ENCODE measurements around the gene AGO3.
"Not testable (repeated sequence)": the region's sequence is repeated elsewhere in the genome, so short reads cannot be mapped to it uniquely, and the experiment has no call there.

The AGO3 gene

DNA sequence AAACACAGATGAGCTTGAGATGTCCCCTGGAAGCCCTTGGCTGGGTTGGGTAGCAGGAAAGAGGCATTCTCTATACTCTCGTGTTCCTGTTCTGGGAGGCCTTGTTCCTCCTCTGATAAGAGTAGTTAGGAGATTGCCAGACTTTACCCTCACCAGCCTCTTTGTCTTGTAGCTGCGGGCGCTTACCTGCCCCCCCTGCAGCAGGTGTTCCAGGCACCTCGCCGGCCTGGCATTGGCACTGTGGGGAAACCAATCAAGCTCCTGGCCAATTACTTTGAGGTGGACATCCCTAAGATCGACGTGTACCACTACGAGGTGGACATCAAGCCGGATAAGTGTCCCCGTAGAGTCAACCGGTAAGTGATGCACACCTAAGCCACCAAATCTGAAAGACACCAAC, 42.6 kb upstream of the AGO3 start:
- Histone ChIP-seq H3K4me2 (no peak overlapping the region), H3K27ac (no peak overlapping the region), H3K4me3 (no peak overlapping the region), H3K9ac (no peak overlapping the region), H3K4me1 (peaks cover 38% of the 10 kb centered on the region), H3K36me3 (peaks cover 52% of the 10 kb centered on the region), H3K27me3 (no peaks in the 10 kb centered on the region), H4K20me1 (peaks cover 72% of the 10 kb centered on the region), H3K9me3 (no peaks in the 10 kb centered on the region)
- TF ChIP-seq Cebpa-rat (IDR thresholded peaks at IDR 0.05), result no peak

DNA sequence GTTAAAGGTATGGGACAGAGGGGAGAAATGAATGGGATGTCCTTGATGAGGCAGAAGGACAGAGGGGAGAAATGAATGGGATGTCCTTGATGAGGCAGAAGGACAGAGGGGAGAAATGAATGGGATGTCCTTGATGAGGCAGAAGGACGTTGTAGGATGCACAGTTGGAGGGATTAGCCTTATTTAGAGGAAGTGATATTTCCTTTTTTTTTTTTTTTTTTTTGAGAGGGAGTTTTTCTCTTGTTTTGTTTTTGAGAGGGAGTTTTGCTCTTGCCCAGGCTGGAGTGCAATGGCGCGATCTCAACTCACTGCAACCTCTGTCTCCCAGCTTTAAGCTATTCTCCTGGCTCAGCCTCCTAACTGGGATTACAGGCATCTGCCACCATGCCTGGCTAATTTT, 41.9 kb upstream of the AGO3 start:
- H3K27me3 ChIP-seq, H3K4me2 ChIP-seq, H3K27ac ChIP-seq, H3K9ac ChIP-seq, H3K4me3 ChIP-seq, H3K9me3 ChIP-seq: not testable (repeated sequence)
- Histone ChIP-seq H4K20me1 (peaks cover 77% of the 10 kb centered on the region), H3K36me3 (peaks cover 59% of the 10 kb centered on the region), H3K4me1 (peaks cover 44% of the 10 kb centered on the region)

DNA sequence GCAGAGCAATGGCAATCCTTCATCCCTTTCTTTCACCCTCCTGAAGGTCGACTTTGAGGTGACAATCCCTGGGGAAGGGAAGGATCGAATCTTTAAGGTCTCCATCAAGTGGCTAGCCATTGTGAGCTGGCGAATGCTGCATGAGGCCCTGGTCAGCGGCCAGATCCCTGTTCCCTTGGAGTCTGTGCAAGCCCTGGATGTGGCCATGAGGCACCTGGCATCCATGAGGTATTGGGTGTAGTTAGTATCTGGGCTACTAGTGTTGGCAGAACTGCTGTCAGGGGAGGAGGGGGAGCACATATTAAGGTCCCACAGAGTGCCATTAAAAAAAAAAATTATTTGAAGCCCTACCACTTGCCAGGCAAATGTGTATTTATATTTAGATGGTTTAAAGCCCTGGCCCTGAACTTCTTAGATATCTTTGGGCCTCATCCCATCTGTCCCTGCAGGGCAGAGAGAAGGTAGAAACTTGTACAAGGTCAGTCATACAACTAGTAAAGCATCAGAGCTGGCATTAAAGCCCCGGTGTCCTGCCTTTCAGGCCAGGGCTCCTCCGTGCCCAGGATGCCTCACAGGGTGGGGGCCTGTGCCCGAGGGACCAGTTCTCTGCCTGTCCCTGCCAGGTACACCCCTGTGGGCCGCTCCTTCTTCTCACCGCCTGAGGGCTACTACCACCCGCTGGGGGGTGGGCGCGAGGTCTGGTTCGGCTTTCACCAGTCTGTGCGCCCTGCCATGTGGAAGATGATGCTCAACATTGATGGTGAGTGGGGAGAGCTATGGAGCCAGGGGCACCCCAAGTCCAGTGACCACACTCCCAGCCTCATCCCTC, 37.6 kb upstream of the AGO3 start:
- H4K20me1 ChIP-seq, result peaks cover 35% of the 10 kb centered on the region
- peak overlapping the region; percentile 14 for H3K27ac ChIP-seq
- no peak for TF ChIP-seq Cebpa-rat (IDR thresholded peaks at IDR 0.05)
- no peaks in the 10 kb centered on the region for H3K27me3 ChIP-seq
- peaks cover 98% of the 10 kb centered on the region for H3K36me3 ChIP-seq
- no peak overlapping the region for H3K9ac ChIP-seq
- H3K4me1 ChIP-seq, result peaks cover 20% of the 10 kb centered on the region
- H3K4me3 ChIP-seq, result no peak overlapping the region
- H3K9me3 ChIP-seq, result no peaks in the 10 kb centered on the region
- H3K4me2 ChIP-seq, result peak overlapping the region; percentile 53

DNA sequence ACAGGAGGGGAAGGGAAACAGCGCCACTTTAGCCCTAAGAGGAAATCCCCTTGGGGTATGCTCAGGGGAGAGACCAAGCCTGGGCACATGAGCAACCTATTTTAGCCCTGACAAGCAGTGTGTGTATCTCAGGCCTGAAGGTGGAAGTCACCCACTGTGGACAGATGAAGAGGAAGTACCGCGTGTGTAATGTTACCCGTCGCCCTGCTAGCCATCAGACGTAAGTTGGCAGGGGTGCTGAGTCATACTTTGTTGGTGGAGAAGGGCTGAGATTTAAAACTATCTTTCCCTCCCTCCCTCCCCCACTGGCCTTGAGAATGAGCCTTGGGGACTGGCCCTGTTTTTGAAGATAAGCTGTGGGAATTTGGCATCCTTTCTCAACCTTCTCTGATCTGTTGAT, 36.7 kb upstream of the AGO3 start:
- Histone ChIP-seq H3K4me2 (peak overlapping the region; percentile 53), H4K20me1 (peaks cover 38% of the 10 kb centered on the region), H3K27me3 (no peaks in the 10 kb centered on the region), H3K4me3 (no peak overlapping the region), H3K4me1 (peaks cover 20% of the 10 kb centered on the region), H3K9me3 (no peaks in the 10 kb centered on the region), H3K9ac (no peak overlapping the region), H3K36me3 (peaks cover 98% of the 10 kb centered on the region), H3K27ac (peak overlapping the region; percentile 14)
- TF ChIP-seq Cebpa-rat (IDR thresholded peaks at IDR 0.05), result no peak

DNA sequence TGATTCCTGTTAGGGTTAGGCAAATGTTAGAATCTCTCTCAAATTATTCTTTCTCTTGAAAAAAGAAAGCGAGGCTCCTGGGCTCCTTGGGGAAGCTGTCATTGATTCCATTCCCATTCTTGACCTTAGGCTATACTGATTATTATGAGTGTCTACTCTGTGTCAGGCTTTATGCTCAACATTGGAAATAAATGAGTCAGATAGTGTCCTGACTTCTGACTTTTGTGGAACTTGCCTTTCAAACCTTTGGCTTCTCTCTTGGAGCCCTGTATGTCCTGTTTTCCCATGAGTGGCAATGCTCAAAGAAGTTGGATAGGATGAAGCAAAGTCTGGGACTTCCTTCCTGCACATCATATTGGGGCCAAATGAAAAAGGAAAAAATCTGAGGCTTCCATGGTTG, 36.2 kb upstream of the AGO3 start:
- Histone ChIP-seq H3K27me3 (no peaks in the 10 kb centered on the region), H3K27ac (no peak overlapping the region), H3K4me1 (peaks cover 20% of the 10 kb centered on the region), H3K9ac (no peak overlapping the region), H3K9me3 (no peaks in the 10 kb centered on the region), H4K20me1 (peaks cover 34% of the 10 kb centered on the region), H3K36me3 (peaks cover 98% of the 10 kb centered on the region), H3K4me3 (no peak overlapping the region), H3K4me2 (peak overlapping the region; percentile 22)
- no peak for TF ChIP-seq Cebpa-rat (IDR thresholded peaks at IDR 0.05)

DNA sequence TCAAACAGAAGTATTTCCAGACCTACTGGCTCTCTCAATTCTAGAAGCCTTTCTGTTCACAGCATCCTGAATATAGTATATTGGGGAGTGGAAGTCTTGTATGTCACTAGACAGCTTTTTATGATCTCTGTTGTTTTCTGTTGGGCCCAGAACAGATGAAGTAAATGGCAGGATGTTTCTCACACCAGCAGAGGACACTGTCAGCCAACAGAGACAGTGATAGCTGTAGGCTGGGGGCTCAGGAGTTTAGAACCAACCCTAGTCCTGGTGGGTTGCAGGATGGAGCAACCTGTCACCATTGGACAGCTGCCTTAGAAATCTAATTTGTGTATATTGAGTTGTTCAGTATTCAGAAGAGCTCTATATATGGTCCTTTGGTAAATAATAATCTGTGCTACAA, 31.0 kb upstream of the AGO3 start:
- TF ChIP-seq Cebpa-rat (IDR thresholded peaks at IDR 0.05), result no peak
- Histone ChIP-seq H3K4me1 (peaks cover 2% of the 10 kb centered on the region), H3K27me3 (no peaks in the 10 kb centered on the region), H4K20me1 (peaks cover 9% of the 10 kb centered on the region; the same call in 1 of the 2 replicates), H3K4me2 (no peak overlapping the region), H3K9me3 (no peaks in the 10 kb centered on the region), H3K36me3 (peaks cover 100% of the 10 kb centered on the region), H3K9ac (no peak overlapping the region), H3K4me3 (no peak overlapping the region), H3K27ac (no peak overlapping the region)

DNA sequence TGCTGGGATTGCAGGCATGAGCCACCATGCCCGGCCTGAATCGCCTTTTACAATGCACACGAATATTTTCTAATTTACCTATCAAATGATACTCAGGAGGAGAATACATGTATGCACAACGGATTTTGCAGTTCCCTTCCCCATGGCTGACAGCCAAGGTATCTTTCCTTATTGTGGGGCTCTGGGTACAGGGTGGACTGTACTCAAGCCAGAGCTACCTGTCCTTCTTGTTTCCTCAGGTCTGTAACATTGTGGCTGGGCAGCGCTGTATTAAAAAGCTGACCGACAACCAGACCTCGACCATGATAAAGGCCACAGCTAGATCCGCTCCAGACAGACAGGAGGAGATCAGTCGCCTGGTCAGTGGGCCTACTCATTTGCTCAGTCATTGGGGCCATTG, 29.7 kb upstream of the AGO3 start:
- peaks cover 99% of the 10 kb centered on the region for H3K36me3 ChIP-seq
- H3K4me1 ChIP-seq, result no peaks in the 10 kb centered on the region
- TF ChIP-seq Cebpa-rat (IDR thresholded peaks at IDR 0.05), result no peak
- no peak overlapping the region for H3K27ac ChIP-seq
- no peaks in the 10 kb centered on the region for H3K27me3 ChIP-seq
- H3K4me3 ChIP-seq, result no peak overlapping the region
- H3K9ac ChIP-seq, result no peak overlapping the region
- H3K4me2 ChIP-seq, result no peak overlapping the region
- H4K20me1 ChIP-seq, result peaks cover 9% of the 10 kb centered on the region; the same call in 1 of the 2 replicates
- no peaks in the 10 kb centered on the region for H3K9me3 ChIP-seq

DNA sequence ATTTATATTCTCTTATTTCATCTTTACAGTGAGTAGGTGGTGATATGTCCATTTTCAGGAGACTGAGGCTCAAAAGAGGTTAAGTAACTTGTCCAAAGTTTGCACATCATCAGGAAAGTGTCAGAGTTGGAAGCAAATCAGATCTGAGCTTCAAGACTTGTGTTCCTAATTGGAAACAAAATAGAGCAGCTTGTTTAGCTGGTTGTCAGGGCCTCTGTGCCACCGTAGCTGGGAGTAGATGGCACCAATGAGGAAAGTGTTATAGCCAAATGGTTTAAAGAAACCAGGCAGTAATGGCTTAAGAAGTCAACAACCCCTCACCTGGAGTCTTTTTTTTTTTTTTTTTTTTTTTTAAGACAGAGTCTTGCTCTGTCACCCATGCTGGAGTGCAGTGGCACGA, 28.2 kb upstream of the AGO3 start:
- H3K9me3 ChIP-seq, result no peaks in the 10 kb centered on the region
- no peak overlapping the region for H3K4me2 ChIP-seq
- no peaks in the 10 kb centered on the region for H3K4me1 ChIP-seq
- H3K27me3 ChIP-seq, result no peaks in the 10 kb centered on the region
- no peak overlapping the region for H3K27ac ChIP-seq
- H3K36me3 ChIP-seq, result peaks cover 99% of the 10 kb centered on the region
- H3K9ac ChIP-seq, result no peak overlapping the region
- no peak for TF ChIP-seq Cebpa-rat (IDR thresholded peaks at IDR 0.05)
- no peak overlapping the region for H3K4me3 ChIP-seq
- H4K20me1 ChIP-seq, result peaks cover 9% of the 10 kb centered on the region; the same call in 1 of the 2 replicates

DNA sequence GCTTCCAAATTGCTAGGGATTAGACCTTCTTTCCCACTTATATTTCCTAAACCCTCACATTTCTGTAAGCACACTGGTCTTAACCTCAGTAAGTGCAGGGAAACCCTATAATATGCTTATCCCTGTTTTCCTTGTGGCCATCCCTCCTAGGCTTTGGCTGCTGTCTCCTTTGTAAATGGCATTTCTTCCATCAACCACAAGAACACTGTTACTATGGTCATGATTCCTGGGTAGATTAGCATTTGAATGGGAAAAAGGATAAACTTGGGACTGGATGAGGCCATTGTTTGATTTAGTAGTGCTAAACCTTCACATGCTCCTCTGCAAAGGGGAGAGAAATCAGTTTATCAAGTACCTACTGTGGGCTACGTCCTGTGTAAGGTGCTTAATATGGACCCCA, 16.2 kb upstream of the AGO3 start:
- Histone ChIP-seq H3K4me3 (no peak overlapping the region), H4K20me1 (peaks cover 9% of the 10 kb centered on the region; the same call in 1 of the 2 replicates), H3K27me3 (no peaks in the 10 kb centered on the region), H3K36me3 (peaks cover 100% of the 10 kb centered on the region), H3K9ac (no peak overlapping the region), H3K27ac (no peak overlapping the region), H3K4me1 (no peaks in the 10 kb centered on the region), H3K4me2 (no peak overlapping the region), H3K9me3 (no peaks in the 10 kb centered on the region)
- TF ChIP-seq Cebpa-rat (IDR thresholded peaks at IDR 0.05), result no peak

DNA sequence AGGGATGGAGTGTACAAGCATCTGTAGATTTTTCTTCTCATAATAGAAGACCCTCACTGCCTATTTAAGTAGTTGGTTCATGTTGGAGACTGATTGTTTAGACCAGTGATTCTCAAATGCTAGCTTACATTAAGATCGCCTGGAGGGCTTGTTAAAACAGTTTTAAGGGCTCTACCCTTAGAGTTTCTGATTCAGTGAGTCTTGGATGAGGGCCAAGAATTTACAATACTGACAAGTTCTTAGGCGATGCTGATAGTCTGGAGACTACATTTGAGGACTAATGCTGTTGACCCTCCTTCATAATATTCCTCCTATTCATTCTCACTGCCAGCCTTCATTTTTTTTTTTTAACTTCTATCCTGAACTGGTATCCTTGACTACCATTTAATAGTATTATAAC, 15.2 kb upstream of the AGO3 start:
- Histone ChIP-seq H3K9me3 (no peaks in the 10 kb centered on the region), H3K9ac (no peak overlapping the region), H3K4me3 (no peak overlapping the region), H3K4me2 (no peak overlapping the region), H4K20me1 (peaks cover 9% of the 10 kb centered on the region; the same call in 1 of the 2 replicates), H3K27me3 (no peaks in the 10 kb centered on the region), H3K27ac (no peak overlapping the region), H3K4me1 (no peaks in the 10 kb centered on the region), H3K36me3 (peaks cover 100% of the 10 kb centered on the region)
- no peak for TF ChIP-seq Cebpa-rat (IDR thresholded peaks at IDR 0.05)

Measured in BLaER1 (cell line).